GM21360 (cell line): ENCODE data around the gene GRM2.

ENCODE experiments used
- ATAC-seq: cut with Tn5 transposase; IDR thresholded peaks from one replicate; pipeline ENCODE4 v1.9.1; 2021; ENCODE audit warnings: mild to moderate bottlenecking, moderate library complexity; ENCODE audit not compliant: unreplicated experiment

GRM2 gene

GRCh38 chr3:51680196-51680595, 26.7 kb upstream of the GRM2 start:
- ATAC-seq = no peak

- ATAC-seq = no peak
Observed at GRCh38 chr3:51680663-51681230, 26.1 kb upstream of the GRM2 start.

DNA sequence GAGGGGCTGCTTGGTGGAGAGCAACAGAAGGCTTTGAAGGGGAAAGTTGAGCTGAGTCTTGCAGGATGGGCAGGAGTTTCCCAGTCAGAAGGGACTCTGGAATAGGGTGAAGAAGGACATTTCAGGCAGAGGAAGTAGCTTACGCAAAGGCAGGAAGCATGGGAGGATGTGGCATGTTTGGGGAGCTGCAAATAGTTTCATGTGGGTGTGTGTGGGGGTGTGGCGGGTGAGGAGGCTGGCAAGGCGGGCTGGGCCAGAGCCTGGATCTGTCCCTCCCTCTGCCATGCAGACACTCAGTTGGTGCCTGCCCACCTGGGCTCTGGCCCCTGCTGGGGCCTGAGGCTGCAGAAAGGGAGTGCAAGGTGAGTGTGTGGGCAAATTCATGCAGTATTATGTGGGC, 25.4 kb upstream of the GRM2 start:
- no peak for ATAC-seq

GRCh38 chr3:51682079-51682478, 24.8 kb upstream of the GRM2 start:
- ATAC-seq = peak; percentile 81

DNA sequence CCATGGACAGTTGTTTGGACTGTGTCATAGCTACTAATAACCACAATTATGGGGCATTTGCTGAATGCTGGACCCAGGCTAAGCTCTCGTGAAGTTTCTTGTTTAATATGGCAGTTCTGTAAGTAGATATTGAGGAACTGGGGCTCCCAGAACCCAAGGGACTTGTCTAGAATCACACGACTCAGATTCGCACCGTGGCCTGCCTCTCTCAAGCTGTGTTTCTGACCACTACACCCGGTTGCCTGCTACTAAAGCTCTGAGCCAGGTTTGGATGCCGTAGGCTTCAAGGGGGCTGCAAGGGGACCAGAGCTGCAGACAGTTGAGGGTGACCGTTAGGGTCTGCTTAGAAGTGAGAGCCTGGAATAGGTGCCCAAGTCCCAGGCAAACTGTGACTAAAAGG, 24.3 kb upstream of the GRM2 start:
- ATAC-seq = no peak

- no peak for ATAC-seq
Observed at GRCh38 chr3:51683566-51683965, 23.3 kb upstream of the GRM2 start.

DNA sequence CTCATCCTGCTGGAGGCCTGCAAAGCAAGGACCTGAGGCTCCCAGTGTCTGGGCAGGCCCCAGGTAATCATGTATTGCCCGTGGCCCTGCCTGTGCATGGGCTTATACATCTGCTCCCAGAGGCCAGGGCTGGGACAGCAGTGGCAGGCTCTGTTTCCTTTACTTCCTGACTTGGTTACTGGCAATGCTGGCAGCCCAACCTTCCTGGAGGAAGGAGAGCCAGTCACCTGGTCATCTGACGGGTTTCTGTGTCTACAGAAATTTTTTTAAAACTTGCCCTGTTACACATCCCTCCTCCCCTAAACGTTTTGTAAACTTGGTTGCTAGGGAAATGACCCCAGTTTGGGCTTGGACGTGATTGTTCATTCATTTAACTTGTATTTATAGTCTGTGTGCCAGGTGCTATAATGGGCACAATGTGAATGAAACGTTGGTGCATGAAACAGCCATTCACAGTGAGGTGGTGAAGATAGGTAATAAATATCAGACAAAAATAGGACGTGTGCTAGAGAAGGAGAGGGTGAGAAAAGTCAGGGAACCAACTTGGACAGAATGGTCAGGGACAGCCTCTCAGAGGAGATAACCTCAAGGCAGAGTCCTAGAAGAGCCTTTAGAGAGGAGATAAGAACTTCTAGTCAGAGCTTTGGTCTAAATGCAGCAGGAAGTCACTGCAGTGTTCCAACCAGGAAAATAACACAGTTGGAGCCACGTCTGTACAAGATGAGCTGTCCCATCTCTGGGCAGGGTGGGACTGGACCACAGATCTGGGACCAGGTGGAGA, 21.7 kb upstream of the GRM2 start:
- no peak for ATAC-seq

- no peak for ATAC-seq
Observed at GRCh38 chr3:51686056-51686455, 20.8 kb upstream of the GRM2 start.

- ATAC-seq = no peak
Observed at GRCh38 chr3:51686512-51687215, 20.2 kb upstream of the GRM2 start.

GRCh38 chr3:51687431-51688205, 19.2 kb upstream of the GRM2 start:
- no peak for ATAC-seq

- no peak for ATAC-seq
Observed at GRCh38 chr3:51688206-51688600, 18.7 kb upstream of the GRM2 start.

DNA sequence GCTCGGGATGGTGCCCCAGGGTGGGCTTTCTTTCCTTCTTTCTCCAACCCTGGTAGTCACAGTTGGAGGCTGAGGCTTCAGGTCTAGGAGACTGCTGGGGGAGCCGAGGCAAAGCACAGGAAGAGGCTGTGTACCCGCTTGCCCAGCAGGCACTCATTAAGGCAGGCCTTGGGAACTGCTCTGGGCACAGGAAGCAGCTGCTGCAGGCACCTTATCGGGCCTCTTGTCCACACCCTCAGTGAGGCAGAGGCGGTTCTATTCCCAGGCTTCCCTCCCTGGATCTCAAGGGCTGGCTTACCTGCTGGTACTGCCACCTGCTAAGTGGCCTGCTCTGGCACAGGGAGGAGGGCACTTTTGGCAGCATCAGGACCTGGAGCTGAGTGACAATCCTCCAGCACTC, 15.8 kb upstream of the GRM2 start:
- ATAC-seq = no peak

DNA sequence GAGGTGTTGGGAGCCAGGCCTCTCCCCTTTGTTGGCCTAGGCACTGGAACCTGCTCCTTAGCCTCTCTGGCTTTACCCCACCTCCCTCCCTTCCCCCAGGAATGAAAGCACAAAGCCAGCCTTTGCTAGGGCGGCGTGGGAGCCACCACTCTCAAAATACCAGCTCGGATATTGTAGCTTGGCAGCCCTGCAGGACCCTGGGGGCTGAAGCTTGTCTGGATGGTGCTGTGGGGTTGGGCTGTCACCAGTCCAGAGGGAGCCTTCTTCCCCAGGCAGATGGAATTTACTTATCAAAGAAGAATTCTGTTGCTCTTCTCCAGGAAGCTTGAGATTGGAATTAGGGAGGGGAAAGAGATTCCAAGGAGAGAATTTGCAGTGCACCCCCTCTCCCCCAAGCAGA, 14.9 kb upstream of the GRM2 start:
- no peak for ATAC-seq

- no peak for ATAC-seq
Observed at GRCh38 chr3:51692980-51693395, 13.9 kb upstream of the GRM2 start.

DNA sequence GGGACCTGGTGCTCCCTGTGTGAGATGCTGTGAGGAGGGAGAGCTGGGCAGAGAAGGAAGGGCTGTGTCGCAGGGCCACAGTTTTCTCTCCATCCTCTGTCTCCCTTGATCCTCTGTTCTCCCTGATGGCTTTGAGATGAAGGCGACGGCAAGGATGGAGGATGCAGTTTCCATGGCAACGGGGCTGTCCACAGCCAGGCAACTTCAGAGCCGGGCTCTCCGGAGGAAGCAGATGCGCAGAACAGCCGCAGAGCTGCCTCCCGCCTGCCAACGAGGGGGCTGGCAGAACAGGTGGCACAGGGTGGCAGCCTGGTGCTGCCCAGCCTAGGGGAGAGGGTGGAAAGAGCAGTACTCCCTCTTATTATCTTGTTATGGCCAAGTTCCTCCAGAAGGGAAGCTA, 9.9 kb upstream of the GRM2 start:
- ATAC-seq = no peak

- ATAC-seq = no peak
Observed at GRCh38 chr3:51698209-51698608, 8.7 kb upstream of the GRM2 start.

GRCh38 chr3:51700403-51700802, 6.5 kb upstream of the GRM2 start:
- no peak for ATAC-seq

GRCh38 chr3:51702156-51702555, 4.7 kb upstream of the GRM2 start:
- ATAC-seq = no peak

DNA sequence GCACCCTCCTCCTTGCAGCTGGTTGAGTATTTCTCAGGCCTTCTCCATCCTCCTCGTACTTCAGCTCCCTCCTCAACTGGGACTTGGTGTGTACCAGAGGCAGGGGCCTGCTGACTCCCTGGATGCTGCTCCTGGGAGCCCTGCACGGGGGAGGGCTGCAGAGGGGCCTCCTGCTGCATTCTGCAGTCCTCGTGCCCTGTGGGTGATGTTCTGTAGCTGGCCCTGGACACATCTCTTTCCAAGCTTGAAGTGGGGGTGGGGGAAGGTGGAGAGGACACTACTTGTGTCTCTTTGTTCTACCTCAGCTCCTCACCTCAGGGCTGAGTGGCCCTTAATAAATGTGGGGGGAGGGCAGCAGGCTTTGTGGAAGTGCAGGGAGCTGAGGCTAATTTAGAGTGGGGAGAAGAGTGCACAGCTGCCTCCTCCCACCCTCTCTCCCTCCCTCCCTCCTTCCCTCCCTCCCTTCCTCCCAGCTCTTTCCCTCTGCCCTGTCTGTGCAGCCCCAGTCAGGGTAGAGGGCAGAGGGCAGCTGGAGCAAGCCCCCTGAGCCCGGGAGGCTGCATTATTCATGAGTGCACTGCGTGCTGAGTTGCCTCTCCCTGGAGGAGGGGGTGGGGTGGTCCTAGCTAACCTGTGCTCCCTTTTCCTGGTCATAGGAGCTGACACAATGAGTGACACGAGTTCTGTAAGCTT, 3.7 kb upstream of the GRM2 start:
- no peak for ATAC-seq

DNA sequence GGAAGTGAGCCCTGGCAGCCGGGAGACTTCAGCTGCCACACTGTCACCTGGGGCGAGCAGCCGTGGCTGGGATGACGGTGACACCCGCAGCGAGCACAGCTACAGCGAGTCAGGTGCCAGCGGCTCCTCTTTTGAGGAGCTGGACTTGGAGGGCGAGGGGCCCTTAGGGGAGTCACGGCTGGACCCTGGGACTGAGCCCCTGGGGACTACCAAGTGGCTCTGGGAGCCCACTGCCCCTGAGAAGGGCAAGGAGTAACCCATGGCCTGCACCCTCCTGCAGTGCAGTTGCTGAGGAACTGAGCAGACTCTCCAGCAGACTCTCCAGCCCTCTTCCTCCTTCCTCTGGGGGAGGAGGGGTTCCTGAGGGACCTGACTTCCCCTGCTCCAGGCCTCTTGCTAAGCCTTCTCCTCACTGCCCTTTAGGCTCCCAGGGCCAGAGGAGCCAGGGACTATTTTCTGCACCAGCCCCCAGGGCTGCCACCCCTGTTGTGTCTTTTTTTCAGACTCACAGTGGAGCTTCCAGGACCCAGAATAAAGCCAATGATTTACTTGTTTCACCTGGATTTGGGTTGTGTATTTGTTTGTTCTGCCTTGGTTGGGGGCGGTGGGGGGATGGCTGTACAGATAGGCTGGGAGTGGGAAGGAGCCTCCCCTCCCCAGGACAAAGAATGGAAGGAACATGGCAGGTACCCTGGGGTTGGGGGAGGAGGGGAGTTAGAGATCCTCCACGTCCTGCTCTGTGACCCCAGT, 2.9 kb upstream of the GRM2 start:
- ATAC-seq = no peak
